HFFc6 (cell line): ENCODE data around the gene ARPC4. TPM values are rescaled to one million over a fixed set of nuclear protein-coding genes. Genes with fewer than 3 reads are reported as not detected.
A peak's percentile ranks its signal among the peaks of the same experiment; 100 is the strongest.

Experiments
- DNase-seq: peaks from one replicate; pipeline ENCODE4 v3.0.0-alpha.2; 2018
- H3K27ac Mint-ChIP-seq: 2 replicates; pipeline ENCODE4 v1.8.0; 2020; ENCODE audit warnings: mild to moderate bottlenecking, mixed read lengths
- H3K27me3 Mint-ChIP-seq: 2 replicates; pipeline ENCODE4 v1.8.0; 2021; ENCODE audit warnings: mild to moderate bottlenecking, moderate library complexity, mixed read lengths; ENCODE audit not compliant: insufficient read depth
- H3K36me3 Mint-ChIP-seq: 2 replicates; pipeline ENCODE4 v1.8.0; 2021; ENCODE audit warnings: low read depth, mixed read lengths
- H3K4me1 Mint-ChIP-seq: 2 replicates; pipeline ENCODE4 v1.8.0; 2020; ENCODE audit warnings: low read depth, mixed read lengths
- H3K4me3 Mint-ChIP-seq: 2 replicates; pipeline ENCODE4 v1.8.0; 2020; ENCODE audit warnings: mild to moderate bottlenecking, moderate library complexity, mixed read lengths
- H3K9me3 Mint-ChIP-seq: 2 replicates; pipeline ENCODE4 v1.8.0; 2020; ENCODE audit warnings: mild to moderate bottlenecking, mixed read lengths
- total RNA-seq, 6 experiments: library from RNA; stranded (reverse); fragmentation: NEBNext Ultra II Directional; extraction: Animal tissue kit (Norgen Biotek cat#: 25700); gene quantifications; 2 replicates in 1 of 6; 3 replicates in 5 of 6; pipeline ENCODE4 v1.2.3, GENCODE V29; 2021
- TF ChIP-seq, protein P1 (sequence below): fragments of 200-600 bp; sonication (generic); IDR thresholded peaks from 2 replicates; pipeline ENCODE4 v1.5.0; 2021; ENCODE audit warnings: antibody characterized with exemption, mild to moderate bottlenecking

ARPC4 gene
- total RNA-seq, 6 experiments from 2014 or later, result 252 to 303 (median 266) TPM

GRCh38 chr3:9786209-9786739 is 6.6 kb upstream of the ARPC4 start:
- Mint-ChIP-seq H3K36me3 (peaks cover 36% of the 10 kb centered on the region), H3K27ac (no peak overlapping the region), H3K4me1 (peaks cover 12% of the 10 kb centered on the region), H3K27me3 (peaks cover 2% of the 10 kb centered on the region), H3K4me3 (no peak overlapping the region), H3K9me3 (no peaks in the 10 kb centered on the region)
- DNase-seq, result no peak
- TF ChIP-seq, protein P1, sequence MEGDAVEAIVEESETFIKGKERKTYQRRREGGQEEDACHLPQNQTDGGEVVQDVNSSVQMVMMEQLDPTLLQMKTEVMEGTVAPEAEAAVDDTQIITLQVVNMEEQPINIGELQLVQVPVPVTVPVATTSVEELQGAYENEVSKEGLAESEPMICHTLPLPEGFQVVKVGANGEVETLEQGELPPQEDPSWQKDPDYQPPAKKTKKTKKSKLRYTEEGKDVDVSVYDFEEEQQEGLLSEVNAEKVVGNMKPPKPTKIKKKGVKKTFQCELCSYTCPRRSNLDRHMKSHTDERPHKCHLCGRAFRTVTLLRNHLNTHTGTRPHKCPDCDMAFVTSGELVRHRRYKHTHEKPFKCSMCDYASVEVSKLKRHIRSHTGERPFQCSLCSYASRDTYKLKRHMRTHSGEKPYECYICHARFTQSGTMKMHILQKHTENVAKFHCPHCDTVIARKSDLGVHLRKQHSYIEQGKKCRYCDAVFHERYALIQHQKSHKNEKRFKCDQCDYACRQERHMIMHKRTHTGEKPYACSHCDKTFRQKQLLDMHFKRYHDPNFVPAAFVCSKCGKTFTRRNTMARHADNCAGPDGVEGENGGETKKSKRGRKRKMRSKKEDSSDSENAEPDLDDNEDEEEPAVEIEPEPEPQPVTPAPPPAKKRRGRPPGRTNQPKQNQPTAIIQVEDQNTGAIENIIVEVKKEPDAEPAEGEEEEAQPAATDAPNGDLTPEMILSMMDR, result no peak

DNA sequence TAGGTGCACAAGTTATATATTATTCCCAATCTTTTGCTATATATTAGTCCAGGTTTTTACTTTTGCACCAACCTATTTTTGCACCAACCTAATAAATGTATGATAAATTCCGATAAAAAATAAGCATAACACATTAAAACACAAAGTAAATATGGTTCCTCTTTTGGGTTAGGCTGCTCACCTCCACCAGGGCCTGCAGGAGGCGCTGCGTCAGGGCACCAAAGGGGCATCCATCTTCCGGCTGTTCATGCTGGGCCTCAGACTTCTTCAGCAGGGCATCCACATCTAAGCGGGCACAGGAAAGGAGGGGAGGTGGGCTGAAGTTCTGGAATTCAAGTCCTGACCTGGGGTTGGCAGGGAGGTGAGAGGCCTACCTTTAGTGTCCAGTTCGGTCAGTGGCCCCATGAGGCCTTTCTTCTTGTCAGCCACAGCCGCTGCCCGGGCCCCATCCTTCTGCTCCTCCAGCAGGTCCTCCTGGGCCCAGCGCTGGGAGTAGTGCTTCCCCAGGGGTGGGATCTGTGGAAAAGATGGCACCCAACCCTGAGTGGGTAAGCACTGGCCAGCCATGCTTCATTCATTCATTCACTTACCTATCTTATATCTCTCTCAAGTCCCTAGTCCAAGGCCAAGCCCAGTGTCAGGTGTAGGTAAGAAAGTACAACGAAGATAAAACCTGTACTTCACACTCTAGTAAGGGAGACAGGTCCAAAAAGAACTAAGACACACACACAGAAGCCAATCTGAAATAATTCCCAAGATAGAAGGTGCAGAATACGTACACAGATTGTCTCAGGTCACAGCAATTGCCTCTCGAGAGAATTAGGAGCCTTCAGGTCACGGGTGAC is 5.8 kb upstream of the ARPC4 start:
- H3K9me3 Mint-ChIP-seq, result no peaks in the 10 kb centered on the region
- no peak for DNase-seq
- no peak overlapping the region for H3K27ac Mint-ChIP-seq
- peaks cover 2% of the 10 kb centered on the region for H3K27me3 Mint-ChIP-seq
- peaks cover 36% of the 10 kb centered on the region for H3K36me3 Mint-ChIP-seq
- peaks cover 19% of the 10 kb centered on the region for H3K4me1 Mint-ChIP-seq
- TF ChIP-seq, protein P1, result peak; percentile 74
- H3K4me3 Mint-ChIP-seq, result no peak overlapping the region

GRCh38 chr3:9787714-9788113 is 5.2 kb upstream of the ARPC4 start:
- H3K9me3 Mint-ChIP-seq, result no peaks in the 10 kb centered on the region
- peaks cover 20% of the 10 kb centered on the region for H3K4me1 Mint-ChIP-seq
- peaks cover 36% of the 10 kb centered on the region for H3K36me3 Mint-ChIP-seq
- peak overlapping the region; percentile 1; the same call in 1 of the 2 replicates for H3K27ac Mint-ChIP-seq
- H3K4me3 Mint-ChIP-seq, result no peak overlapping the region
- H3K27me3 Mint-ChIP-seq, result peaks cover 2% of the 10 kb centered on the region
- DNase-seq, result no peak
- TF ChIP-seq, protein P1, result no peak

DNA sequence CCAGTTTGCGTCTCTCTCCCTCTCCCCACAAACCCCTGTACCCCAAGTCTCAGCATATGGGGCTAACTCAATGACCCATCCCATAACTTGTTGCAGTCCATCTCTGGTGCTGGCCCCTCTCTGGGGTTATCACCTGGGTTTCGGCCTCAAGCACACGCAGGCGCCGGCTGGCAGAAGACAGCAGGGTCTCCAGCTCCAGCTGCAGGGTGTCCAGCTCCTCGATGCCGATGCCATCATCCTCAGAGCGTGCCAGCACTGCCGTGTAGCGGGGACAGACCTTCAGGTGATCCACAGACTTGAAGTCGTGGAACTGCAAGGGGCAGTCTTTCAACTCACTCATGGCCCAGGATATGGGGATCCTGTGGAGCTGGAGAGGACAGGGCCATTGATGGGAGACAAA is 1.8 kb upstream of the ARPC4 start:
- Mint-ChIP-seq H3K27me3 (peaks cover 2% of the 10 kb centered on the region), H3K4me1 (peaks cover 38% of the 10 kb centered on the region), H3K4me3 (peak overlapping the region; percentile 94), H3K36me3 (peaks cover 53% of the 10 kb centered on the region), H3K9me3 (no peaks in the 10 kb centered on the region), H3K27ac (peak overlapping the region; percentile 100)
- DNase-seq, result no peak
- TF ChIP-seq, protein P1, result no peak

GRCh38 chr3:9791790-9792404 is 985 bp upstream of the ARPC4 start:
- TF ChIP-seq, protein P1, result no peak
- Mint-ChIP-seq H3K36me3 (peaks cover 46% of the 10 kb centered on the region), H3K27me3 (peaks cover 2% of the 10 kb centered on the region), H3K4me3 (peak overlapping the region; percentile 94), H3K4me1 (peaks cover 38% of the 10 kb centered on the region), H3K27ac (peak overlapping the region; percentile 100), H3K9me3 (no peaks in the 10 kb centered on the region)
- DNase-seq, result no peak
